Measurements from ENCODE around the gene FNIP2. TPM values are rescaled to one million over a fixed set of nuclear protein-coding genes. Genes with fewer than 3 reads are reported as not detected.

The FNIP2 gene
- total and polyA plus RNA-seq, 10 of the 15 experiments (the other 5 are each of a cell fraction or from before 2014, with no cell fraction given): 0.03 to 0.38 (median 0.15) TPM

DNA sequence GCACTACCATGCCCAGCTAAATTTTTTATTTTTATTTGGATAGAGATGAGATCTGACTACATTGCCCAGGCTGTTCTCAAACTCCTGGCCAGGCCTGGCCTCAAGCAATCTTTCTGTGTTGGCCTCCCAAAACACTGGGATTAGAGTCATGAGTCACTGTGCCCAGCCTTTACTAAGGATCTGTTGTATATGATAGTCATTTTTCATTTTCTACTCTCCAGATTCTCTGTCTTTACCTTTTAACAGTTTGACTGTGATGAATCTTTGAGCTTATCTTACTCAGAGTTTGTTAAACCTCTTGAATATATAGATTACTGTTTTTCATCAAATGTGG is 161.8 kb downstream of the FNIP2 start:
- H3K4me3 ChIP-seq: no peak overlapping the region
- TF ChIP-seq PML (IDR thresholded peaks at IDR 0.05; ENCODE audit: low read length) (no peak), EGR1 (IDR thresholded peaks at IDR 0.05; ENCODE audit: borderline replicate concordance in 1 of 2, low read depth in 2 of 2, low read length in 2 of 2) (no peak), RAD51 (IDR thresholded peaks at IDR 0.05) (no peak), MTA3 (IDR thresholded peaks at IDR 0.05; ENCODE audit: borderline replicate concordance, low read length) (no peak), TAF1 (IDR thresholded peaks at IDR 0.05; ENCODE audit: borderline replicate concordance, low read depth, low read length) (no peak), SUZ12 (IDR thresholded peaks at IDR 0.05; ENCODE audit: unreplicated experiment) (no peak), EP300 (IDR thresholded peaks at IDR 0.05; ENCODE audit: borderline replicate concordance in 1 of 2, control insufficient read depth in 1 of 2, low read depth in 2 of 2, low read length in 2 of 2) (no peak), NR2C1 (IDR thresholded peaks at IDR 0.05) (no peak), ESRRA (IDR thresholded peaks at IDR 0.05; ENCODE audit: low read length) (no peak), POLR2A (IDR thresholded peaks at IDR 0.05; ENCODE audit: low read depth, low read length) (no peak), MXI1 (IDR thresholded peaks at IDR 0.05; ENCODE audit: low read depth, low read length) (no peak), ZNF274 (IDR thresholded peaks at IDR 0.05; ENCODE audit: insufficient read depth, insufficient read length) (no peak), POLR2AphosphoS5 (IDR thresholded peaks at IDR 0.05; ENCODE audit: low read length) (no peak), CREB1 (IDR thresholded peaks at IDR 0.05; ENCODE audit: low read depth) (no peak), BMI1 (IDR thresholded peaks at IDR 0.05; ENCODE audit: borderline replicate concordance) (no peak)
- TF ChIP-seq, protein P1, sequence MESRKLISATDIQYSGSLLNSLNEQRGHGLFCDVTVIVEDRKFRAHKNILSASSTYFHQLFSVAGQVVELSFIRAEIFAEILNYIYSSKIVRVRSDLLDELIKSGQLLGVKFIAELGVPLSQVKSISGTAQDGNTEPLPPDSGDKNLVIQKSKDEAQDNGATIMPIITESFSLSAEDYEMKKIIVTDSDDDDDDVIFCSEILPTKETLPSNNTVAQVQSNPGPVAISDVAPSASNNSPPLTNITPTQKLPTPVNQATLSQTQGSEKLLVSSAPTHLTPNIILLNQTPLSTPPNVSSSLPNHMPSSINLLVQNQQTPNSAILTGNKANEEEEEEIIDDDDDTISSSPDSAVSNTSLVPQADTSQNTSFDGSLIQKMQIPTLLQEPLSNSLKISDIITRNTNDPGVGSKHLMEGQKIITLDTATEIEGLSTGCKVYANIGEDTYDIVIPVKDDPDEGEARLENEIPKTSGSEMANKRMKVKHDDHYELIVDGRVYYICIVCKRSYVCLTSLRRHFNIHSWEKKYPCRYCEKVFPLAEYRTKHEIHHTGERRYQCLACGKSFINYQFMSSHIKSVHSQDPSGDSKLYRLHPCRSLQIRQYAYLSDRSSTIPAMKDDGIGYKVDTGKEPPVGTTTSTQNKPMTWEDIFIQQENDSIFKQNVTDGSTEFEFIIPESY (IDR thresholded peaks at IDR 0.05): no peak
- TF ChIP-seq, protein P2, sequence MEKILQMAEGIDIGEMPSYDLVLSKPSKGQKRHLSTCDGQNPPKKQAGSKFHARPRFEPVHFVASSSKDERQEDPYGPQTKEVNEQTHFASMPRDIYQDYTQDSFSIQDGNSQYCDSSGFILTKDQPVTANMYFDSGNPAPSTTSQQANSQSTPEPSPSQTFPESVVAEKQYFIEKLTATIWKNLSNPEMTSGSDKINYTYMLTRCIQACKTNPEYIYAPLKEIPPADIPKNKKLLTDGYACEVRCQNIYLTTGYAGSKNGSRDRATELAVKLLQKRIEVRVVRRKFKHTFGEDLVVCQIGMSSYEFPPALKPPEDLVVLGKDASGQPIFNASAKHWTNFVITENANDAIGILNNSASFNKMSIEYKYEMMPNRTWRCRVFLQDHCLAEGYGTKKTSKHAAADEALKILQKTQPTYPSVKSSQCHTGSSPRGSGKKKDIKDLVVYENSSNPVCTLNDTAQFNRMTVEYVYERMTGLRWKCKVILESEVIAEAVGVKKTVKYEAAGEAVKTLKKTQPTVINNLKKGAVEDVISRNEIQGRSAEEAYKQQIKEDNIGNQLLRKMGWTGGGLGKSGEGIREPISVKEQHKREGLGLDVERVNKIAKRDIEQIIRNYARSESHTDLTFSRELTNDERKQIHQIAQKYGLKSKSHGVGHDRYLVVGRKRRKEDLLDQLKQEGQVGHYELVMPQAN (conservative IDR thresholded peaks at IDR 0.05): no peak
- TF ChIP-seq, protein P3, sequence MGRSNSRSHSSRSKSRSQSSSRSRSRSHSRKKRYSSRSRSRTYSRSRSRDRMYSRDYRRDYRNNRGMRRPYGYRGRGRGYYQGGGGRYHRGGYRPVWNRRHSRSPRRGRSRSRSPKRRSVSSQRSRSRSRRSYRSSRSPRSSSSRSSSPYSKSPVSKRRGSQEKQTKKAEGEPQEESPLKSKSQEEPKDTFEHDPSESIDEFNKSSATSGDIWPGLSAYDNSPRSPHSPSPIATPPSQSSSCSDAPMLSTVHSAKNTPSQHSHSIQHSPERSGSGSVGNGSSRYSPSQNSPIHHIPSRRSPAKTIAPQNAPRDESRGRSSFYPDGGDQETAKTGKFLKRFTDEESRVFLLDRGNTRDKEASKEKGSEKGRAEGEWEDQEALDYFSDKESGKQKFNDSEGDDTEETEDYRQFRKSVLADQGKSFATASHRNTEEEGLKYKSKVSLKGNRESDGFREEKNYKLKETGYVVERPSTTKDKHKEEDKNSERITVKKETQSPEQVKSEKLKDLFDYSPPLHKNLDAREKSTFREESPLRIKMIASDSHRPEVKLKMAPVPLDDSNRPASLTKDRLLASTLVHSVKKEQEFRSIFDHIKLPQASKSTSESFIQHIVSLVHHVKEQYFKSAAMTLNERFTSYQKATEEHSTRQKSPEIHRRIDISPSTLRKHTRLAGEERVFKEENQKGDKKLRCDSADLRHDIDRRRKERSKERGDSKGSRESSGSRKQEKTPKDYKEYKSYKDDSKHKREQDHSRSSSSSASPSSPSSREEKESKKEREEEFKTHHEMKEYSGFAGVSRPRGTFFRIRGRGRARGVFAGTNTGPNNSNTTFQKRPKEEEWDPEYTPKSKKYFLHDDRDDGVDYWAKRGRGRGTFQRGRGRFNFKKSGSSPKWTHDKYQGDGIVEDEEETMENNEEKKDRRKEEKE (IDR thresholded peaks at IDR 0.05): no peak
- no peak for FAIRE-seq
- no TSS peak for BruUV-seq (replicated peaks)
- no peaks in the 10 kb centered on the region for H3K36me3 ChIP-seq (ENCODE audit: control insufficient read depth in 2 of 2, insufficient read depth in 2 of 2, low read length in 1 of 2)
- no peaks in the 10 kb centered on the region; the same call in 2 of the 3 replicates for H3K9me3 ChIP-seq (replicated peaks; ENCODE audit: control insufficient read depth, insufficient read depth, low read length)
- H3K27ac ChIP-seq (ENCODE audit: control insufficient read depth, insufficient read depth): no peak overlapping the region
- H3K27me3 ChIP-seq (replicated peaks in 1 of 2; ENCODE audit: control insufficient read depth in 2 of 2, insufficient read depth in 2 of 2, low read length in 1 of 2): no peaks in the 10 kb centered on the region
- ChIA-PET POLR2A (no interaction called here), CTCF (no interaction called here), SMC1A (ENCODE audit: uncharacterized antibody, unreplicated experiment) (interaction anchor here (0.6 to 1.2 kb wide), 2 partner anchors 88 to 1661 kb away, joined by 3 read pairs; no protein-coding TSS in a partner anchor), RAD21 (ENCODE audit: unreplicated experiment) (interaction anchor here (0.9 kb wide), 2 partner anchors 69 to 86 kb away, joined by 3 read pairs; no protein-coding TSS in a partner anchor)
- no peak for DNase-seq (ENCODE audit: low read depth, low spot score)
- no peak overlapping the region for H2AFZ ChIP-seq (ENCODE audit: control insufficient read depth, low read depth, low read length)
- intact Hi-C loops (cut with micrococcal nuclease; ENCODE audit: unreplicated experiment) (no loop called here), in situ Hi-C loops (cut with MboI) (no loop called here)
- no peak for ATAC-seq
- no peak overlapping the region for H3K4me2 ChIP-seq (ENCODE audit: control insufficient read depth, insufficient read depth)
- H3K9ac ChIP-seq (ENCODE audit: control insufficient read depth, insufficient read depth, low read length): no peak overlapping the region
- no peaks in the 10 kb centered on the region for H3K4me1 ChIP-seq (ENCODE audit: control insufficient read depth, insufficient read depth, low read length)
- no peaks in the 10 kb centered on the region for H4K20me1 ChIP-seq (ENCODE audit: control insufficient read depth, insufficient read depth)
- H3K79me2 ChIP-seq (ENCODE audit: control insufficient read depth, insufficient read depth, low read length): no peaks in the 10 kb centered on the region

All from GM12878 (cell line).